Smooth muscle cell of the brain vasculature (primary cell): ENCODE data around the gene FERMT1.
"Not testable (repeated sequence)": the region's sequence is repeated elsewhere in the genome, so short reads cannot be mapped to it uniquely, and the experiment has no call there.

Source experiments
- DNase-seq: peaks from one replicate; pipeline ENCODE4 v3.0.0-alpha.2; 2012; ENCODE audit warnings: low read depth, low spot score

Gene FERMT1

DNA sequence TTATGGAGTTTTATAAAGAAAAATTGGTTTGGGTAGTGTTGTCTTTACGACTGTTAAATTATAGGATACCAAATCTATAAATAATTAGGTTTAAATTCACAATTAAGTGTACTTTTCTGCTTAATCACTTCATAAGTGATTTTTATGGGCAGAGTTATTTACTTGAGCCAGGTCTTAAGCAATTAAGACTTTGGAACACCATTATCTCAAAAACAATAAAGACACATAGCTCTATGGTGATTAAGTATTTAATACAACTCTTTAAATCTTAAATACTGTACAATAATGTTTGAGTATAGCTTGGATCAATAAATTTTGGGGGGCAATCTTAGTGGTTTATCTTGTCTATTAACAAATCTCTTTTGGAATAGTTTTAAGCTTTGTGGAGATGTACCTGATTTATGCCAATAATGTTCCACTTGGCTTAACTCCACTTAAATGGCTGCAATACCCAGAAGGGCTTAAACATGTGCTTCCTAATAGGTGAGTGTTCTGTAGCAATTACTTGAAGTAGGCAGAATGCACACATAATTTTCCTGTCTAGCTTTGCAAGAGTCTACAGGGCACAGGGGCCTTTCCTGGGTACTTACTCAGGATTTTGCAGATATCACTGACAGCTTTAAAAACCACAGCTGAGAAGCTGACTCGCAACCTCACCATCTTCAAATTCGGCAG is 7.5 kb downstream of the FERMT1 start:
- DNase-seq: no peak

DNA sequence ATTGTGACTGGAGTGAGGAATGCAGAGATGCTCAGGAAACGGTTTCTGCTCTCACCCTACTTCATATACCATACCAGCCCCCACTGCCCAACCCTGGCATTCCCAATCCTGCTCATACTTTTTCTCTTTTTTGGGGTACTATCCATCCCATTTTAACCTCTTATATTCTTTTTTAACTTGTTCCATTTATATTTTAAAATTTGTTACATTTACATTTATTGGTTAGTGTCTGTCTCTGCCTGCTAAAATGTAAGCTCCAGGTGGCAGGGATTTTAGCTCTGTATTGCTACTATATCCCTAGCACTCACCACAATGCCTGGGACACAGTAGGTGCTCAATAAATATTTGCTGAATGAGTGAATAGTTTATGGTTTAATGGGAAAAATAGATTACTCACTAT is 8.1 kb downstream of the FERMT1 start:
- no peak for DNase-seq

DNA sequence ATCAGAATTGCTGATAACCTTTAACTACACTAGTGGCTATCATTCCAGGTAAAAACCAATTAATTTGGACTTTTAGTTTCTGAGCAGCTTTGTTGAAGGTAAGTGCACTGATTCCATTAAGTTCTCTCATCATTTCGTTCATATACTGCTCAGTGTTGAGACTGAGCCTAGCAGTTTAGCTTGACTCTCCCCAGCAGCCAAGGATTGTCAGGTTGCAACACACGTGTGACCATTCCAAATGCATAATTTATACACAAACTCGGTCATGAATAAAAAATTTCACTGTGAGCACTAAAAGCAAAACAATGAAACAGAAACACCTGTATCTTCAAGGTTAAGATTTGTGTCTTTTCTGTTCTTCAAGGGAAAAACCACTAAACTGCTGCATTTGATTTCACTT is 8.9 kb downstream of the FERMT1 start:
- no peak for DNase-seq

DNA sequence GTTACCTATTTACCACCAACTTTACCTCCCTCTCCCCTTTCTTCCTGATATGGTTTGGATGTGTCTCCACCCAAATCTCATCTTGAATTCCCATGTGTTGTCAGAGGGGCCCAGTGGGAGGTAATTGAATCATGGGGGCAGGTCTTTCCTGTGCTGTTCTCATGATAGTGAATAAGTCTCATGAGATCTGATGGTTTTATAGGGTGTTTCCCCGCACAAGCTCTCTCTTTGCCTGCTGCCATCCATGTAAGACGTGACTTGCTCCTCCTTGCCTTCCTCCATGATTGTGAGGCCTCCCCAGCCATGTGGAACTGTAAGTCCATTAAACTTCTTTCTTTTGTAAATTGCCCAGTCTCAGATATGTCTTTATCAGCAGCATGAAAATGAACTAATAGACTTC is 9.9 kb downstream of the FERMT1 start:
- not testable (repeated sequence) for DNase-seq

DNA sequence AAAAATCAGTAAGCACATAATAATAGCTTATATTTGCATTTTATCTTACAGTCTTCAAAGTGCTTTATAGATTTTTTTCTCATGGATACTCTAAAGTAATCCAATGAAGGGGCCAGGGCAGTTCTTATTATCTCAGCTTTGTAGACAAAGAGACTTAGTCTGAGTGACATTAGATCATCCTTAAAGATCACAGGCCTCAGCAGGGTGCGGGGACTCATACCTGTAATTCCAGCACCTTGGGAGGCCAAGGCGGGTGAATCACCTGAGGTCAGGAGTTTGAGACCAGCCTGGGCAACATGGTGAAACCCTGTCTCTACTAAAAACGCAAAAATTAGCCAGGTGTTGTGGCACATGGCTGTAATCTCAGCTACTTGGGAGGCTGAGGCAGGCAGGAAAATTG is 14.5 kb downstream of the FERMT1 start:
- no peak for DNase-seq

DNA sequence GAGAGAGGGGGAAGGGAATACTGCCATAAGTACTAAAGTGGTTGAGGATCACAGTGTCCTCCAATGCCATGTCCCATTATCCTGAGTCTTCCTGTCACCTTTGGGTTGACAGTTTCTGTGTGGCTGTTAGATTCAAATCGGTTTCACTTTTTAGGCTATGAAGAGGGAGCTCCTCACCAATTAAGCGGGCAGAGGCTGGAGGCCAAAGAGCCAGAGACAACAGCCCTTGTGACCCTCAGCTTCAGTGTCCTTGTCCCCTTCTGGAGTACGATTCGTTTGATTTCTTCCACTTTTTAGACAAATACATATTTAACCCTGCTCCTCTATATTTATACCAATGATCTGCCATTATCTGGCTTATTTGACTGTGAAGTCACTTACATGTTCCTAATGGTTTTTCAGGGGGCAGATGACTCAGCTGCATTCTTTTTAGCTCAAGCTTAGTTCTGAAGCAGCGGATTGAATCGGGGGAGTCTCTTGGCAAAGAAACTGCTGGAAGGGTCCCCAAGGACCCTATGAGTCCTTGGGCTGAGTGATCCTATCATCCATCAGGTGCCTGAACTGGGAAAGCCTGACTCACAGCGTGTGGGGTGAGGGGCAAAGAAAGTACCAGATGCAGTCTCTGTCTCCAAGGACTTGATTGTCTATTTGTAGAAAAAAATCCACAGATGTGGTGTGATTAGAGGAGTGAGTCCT is 18.2 kb downstream of the FERMT1 start:
- no peak for DNase-seq

DNA sequence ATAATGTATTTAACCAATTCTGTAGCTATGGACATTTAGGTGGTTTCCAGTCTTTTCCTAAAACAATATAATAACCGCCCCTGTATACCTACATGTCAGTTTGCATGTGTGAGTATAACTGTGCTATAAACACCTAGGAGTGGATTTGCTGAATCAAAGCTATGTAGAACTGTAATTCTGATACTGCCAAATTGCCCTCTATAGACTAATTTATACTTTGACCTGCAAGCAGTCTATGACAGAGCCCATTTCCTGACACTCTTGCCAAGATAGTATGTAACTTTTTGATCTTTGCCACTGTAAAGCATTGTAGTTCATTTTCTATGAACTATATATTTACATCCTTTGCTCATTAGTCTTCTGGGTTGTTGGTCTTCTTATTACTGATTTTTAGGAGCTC is 19.5 kb downstream of the FERMT1 start:
- DNase-seq: no peak

DNA sequence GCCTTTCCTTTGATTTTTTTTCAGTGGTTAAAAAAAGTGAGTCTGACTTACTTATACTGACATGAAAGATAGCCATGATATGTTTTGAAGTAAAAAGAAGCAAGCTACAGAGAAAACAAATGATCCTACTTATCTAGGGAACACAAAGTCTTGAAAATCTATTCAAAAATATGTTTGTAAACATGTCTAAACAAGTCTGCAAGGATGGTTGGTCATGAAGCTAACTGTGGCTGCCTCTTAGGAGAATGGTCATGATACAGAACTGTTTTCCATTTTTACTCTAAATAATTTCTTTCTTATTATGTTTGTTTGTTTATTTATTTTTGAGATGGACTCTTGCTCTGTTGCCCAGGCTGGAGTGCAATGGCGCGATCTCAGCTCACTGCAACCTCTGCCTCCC is 21.5 kb downstream of the FERMT1 start:
- no peak for DNase-seq

DNA sequence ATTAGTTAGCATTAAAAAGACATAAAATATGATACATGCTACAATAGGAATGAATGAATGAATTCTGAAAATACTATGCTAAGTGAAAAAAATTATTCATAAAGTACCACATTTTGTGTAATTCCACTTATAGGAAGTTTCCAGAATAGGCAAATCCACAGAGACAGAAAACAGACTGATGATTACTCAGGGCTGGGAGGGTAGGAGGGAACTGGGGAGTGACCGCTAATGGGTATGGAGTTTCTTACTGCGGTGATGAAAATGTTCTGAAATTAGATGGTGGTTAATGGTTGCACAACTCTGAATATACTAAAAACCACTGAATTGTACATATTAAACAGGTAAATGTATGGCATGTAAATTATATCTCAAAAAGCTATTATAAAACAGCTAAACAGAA is 22.6 kb downstream of the FERMT1 start:
- DNase-seq: no peak

DNA sequence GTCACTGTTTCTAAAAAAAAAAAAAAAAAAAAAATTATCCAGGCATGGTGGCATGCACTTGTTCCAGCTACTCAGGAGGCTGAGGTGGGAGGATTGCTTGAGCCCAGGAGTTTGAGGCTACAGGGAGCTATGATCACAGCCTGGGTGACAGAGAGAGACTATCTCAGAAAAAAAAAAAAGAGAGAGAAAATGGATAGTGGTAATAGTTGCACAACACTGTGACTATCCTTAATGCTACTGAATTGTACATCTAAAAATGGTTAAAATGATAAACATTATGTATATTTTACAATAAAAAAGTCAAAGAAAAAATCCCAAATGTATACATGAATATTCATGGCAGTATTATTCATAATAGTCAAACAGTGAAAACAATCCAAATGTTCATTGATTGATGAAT is 23.0 kb downstream of the FERMT1 start:
- no peak for DNase-seq

DNA sequence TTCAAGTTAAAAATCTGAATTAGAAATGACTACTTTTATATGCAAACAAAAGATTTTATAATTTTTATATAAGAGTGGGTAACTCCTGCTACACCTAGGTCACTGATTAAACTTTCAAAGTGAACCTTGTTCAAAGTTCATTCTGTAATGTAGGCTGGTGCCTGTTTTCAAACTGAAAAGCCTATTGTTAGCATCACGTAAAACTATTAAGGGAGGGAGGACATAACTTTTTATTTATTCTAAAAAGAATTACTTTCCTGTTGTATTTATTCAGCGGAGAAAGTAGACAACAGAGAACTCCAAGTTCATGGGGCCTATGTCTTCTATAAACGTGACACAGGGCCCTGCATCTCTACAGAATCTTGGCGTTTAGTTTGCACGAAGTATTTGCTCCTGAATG is 27.4 kb downstream of the FERMT1 start:
- no peak for DNase-seq

DNA sequence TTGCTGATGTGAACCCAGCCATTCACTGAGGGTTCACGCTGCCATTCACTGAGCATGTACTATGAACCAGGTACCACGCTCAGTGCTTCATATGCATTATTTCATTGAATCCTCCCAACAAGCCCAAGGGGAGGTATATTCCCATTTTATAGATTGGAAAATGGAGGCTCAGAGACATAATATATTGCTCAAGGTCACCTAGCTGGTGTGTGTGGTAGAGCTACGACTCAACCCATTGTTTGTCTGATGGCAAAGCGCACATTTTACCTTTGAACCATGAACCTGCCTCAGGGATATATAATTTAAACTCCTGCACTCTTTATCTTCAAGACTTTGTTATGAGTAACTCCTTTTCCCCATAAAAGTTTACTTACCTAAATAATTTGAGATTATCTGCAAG is 28.3 kb downstream of the FERMT1 start:
- no peak for DNase-seq

DNA sequence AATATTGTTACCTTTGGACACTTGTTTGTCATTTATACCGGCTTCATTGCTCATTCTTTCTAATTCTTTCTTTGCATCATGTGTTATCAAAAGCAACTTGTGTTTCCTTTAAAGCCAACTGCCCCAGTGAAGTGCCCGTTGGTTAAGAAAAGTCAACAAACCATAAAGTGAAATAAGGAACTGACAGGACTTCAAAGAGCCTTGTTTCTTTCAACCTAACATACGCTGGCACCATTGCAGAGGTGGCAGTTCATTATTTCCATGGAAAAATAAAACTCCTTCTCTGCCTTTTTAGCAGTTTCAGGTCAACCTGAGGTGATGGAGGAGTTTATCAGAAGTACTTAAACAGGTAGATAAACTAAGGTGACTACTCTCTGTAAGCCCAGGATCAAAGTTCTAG is 28.8 kb downstream of the FERMT1 start:
- no peak for DNase-seq

DNA sequence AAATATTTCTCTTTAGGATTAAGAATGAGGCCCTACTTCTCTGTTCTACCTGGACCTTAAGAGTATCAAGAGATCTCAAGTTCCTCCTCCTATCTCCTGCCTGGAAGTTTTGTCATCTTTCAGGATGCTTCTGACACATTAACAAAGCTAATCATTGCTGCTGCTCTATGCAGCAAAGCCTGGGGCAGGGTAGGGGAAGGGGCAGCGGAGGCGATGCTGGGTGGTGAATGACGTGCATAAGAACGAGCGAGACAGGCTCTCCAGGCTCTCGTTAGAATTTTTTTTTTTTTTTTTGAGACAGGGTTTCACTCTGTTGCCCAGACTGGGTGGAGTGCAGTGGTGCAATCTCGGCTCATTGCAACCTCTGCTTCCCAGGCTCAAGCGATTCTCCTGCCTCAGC is 31.2 kb downstream of the FERMT1 start:
- no peak for DNase-seq

DNA sequence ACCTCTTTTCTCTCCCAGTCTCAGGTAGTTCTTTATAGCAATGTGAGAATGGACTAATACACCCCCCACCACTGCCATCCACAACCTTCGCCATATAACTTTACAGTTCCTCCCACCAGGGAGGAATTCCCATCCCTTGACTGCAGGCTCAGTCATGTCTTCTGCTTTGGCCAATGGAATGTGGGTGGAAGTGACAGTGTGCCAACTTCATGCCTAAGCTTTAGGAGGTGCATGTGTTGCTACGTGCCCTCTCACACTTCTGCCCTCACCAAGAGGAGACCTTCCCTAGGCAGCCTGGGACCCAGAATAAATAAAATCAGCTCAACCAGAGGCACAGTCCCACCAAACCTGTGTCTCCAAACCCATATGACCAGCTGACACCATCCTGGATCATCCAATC is 36.0 kb downstream of the FERMT1 start:
- no peak for DNase-seq

DNA sequence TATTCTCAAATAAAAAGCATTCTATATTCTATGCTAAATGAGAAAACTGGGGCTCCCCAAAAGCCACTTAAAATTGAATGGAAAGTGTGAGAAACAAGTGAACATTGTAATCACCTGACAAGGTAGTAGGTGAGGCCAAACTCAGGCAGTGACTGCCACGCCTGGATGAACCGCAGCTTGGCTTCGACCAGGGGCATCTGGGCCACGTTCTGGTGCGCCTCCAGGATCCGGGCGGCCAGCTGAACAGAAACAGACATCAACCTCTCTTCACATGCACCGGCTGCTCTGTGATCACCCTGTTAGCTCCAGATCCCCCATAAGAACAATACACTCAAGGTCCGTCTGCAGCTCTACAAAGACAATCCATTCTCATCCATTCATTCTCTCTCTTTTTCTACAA is 38.9 kb downstream of the FERMT1 start:
- DNase-seq: no peak

DNA sequence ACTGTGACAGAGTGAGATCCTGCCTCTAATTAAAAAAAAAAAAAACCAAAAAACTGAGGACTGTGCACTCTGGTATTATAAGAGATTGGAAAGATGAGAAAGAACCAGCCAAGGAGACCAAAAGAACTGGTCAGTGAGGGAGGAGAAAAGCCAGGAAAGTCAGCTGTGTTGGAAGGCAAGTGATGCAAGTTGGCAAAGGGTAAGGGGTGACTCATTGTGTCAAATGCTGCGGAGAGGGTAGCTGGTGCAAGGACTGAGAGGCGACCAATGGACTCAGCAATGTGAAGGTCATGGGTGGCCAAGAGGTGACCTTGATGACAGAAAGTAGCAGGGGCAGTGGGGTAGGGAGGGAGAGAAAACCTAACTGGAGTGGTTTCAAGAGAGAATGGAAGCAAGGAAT is 41.6 kb downstream of the FERMT1 start:
- no peak for DNase-seq

DNA sequence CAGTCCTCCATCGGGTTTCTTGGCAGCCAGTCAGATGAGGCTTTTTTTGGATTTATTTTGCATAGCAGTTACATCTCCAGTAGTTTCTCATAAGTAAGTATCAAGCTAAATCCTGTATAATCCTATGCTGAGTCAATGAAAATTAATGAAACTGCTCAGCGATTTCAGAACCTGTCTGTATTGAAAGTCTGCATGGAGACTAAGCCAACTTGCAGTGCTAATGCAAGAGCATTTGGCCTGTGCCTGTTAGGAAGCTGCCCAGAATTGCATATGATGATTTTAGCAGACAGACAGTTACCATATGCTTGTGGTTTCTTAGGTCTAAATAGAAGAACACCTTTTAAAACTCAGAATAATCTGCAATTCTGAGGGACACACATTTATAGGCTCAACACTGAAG is 43.8 kb downstream of the FERMT1 start:
- no peak for DNase-seq

DNA sequence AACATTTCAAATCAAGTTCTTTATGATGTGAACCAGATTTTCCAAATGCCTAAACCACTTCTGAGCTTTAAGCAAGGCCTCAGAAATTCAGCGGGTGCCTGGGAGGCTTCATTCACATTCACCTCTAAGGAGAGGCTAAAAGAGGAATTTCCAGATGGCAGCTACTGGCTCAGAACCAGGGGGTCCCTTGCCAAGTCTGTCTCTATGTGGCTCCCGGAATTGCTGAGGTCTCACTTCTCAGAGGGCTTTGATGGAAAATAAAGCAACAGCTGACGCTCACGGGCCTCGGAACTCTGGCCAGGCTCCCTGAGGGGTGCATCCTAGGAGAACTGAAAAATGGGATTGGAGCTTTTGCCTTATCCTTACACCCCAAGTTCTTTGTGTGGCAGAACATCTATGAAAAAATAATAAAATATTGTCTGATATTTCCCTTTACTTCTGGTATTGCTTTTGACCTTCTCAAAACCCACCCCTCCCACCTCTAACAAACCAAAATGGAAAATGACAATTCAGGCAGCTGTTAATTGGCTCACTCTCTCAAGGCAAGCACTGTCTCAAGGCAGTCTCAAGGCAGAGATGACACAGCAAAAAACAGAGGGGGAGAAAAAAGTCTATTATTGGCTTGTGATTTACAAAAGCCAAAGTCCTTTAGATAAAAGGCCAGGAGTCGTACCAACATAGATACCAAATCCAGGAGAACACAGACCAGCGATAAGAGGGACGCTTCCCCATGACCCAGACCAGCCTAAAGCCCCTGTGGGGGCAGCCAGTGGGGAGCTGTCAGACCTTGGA is 47.2 kb downstream of the FERMT1 start:
- no peak for DNase-seq

DNA sequence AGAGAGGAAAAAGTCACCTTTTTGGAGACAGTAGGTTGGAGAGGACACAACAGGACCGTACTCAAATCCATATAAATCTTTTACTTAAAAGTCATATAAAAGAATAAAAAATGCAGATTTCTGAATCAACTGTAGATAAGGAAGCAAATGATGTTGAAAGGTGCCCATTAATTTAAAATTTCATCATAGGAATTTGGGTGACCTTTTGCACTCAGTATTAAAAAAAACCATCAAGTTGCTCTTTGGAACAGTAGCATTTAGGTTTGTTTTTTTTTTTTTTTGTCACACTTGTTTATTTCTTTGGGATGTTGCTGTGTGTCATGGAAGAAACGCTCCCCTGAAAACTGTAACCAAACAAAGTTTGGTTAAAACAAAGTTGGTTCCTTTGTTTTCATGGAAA is 48.0 kb downstream of the FERMT1 start:
- DNase-seq: no peak

DNA sequence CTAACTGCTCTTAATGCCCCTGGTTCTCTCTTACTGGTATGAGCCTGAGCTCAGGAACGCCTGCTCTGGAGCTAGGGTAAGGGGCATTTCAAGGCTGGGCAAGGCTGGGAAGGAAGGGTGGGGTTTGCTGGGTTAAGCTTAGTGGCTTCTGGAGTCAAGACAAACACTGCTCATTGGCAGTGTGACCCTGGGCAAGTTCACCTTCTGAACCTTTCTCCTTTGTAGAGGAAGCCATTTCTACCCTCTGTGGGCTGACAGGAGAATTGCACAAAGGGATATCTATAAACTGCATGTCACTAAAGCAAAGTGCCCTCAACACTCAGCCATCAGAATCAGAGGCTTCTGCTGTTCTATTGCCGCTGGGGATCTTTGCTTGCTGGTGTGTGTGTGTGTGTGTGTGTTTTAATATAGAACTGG is 48.7 kb downstream of the FERMT1 start:
- no peak for DNase-seq

DNA sequence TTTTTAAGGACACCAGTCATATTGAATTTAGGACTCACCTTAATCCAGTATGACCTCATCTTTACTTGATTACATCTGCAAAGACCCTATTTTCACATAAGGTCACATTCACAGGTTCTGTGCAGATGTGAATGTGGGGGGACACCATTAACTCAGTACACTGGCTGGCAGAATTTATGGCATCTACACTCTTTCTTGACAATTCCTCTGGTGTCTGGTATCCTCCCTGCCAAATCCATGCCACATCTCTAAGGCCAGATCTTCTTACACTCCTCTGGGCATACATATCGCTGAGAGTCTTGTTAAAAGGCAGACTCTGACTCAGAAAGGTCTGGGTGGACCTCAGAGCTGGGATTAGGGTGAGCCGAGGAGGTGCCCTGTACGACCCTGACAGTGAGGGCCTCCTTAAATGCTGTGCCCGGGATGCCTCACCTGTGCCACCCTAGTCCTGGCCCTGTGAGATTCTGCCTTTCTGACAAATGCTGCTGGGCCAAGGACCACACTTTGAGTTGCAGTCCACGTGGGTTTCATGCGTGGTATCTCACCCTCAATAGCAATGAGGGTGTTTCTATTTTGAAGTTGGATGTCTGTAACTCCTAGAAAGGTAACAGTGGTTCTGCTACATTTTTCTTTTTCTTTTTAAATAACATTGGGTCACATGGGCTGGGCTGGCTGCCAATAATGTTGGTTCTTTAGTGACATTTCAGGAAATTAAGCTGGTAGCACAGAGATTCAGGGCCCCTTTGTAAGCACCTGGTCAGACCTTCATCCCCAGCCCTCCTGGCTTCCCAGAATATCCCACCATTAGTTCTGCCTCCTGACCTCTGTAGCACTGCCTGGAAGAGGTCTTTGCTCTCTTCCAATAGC is 51.8 kb downstream of the FERMT1 start:
- no peak for DNase-seq
